ENCODE results near the gene UGT1A4.

GRCh38 chr2:233754872-233755611 is 36.5 kb downstream of the UGT1A4 start:
- TF ChIP-seq EZH2phosphoT487 (IDR thresholded peaks at IDR 0.05; ENCODE audit: borderline replicate concordance) = no peak
- no peak for TF ChIP-seq POLR2A (IDR thresholded peaks at IDR 0.05; ENCODE audit: borderline replicate concordance, extremely low read depth, insufficient read depth, insufficient read length)
- TF ChIP-seq, protein P1, sequence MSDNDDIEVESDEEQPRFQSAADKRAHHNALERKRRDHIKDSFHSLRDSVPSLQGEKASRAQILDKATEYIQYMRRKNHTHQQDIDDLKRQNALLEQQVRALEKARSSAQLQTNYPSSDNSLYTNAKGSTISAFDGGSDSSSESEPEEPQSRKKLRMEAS (IDR thresholded peaks at IDR 0.05) = no peak
- no peak for TF ChIP-seq CTCF (IDR thresholded peaks at IDR 0.05 in 2 of 3, conservative IDR thresholded peaks at IDR 0.05 in 1 of 3; ENCODE audit: borderline replicate concordance in 1 of 3, insufficient read depth in 1 of 3, low read depth in 2 of 3, low read length in 2 of 3)
- TF ChIP-seq, protein P2, sequence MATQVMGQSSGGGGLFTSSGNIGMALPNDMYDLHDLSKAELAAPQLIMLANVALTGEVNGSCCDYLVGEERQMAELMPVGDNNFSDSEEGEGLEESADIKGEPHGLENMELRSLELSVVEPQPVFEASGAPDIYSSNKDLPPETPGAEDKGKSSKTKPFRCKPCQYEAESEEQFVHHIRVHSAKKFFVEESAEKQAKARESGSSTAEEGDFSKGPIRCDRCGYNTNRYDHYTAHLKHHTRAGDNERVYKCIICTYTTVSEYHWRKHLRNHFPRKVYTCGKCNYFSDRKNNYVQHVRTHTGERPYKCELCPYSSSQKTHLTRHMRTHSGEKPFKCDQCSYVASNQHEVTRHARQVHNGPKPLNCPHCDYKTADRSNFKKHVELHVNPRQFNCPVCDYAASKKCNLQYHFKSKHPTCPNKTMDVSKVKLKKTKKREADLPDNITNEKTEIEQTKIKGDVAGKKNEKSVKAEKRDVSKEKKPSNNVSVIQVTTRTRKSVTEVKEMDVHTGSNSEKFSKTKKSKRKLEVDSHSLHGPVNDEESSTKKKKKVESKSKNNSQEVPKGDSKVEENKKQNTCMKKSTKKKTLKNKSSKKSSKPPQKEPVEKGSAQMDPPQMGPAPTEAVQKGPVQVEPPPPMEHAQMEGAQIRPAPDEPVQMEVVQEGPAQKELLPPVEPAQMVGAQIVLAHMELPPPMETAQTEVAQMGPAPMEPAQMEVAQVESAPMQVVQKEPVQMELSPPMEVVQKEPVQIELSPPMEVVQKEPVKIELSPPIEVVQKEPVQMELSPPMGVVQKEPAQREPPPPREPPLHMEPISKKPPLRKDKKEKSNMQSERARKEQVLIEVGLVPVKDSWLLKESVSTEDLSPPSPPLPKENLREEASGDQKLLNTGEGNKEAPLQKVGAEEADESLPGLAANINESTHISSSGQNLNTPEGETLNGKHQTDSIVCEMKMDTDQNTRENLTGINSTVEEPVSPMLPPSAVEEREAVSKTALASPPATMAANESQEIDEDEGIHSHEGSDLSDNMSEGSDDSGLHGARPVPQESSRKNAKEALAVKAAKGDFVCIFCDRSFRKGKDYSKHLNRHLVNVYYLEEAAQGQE (IDR thresholded peaks at IDR 0.05; ENCODE audit: low read depth) = no peak
- TF ChIP-seq CEBPB (IDR thresholded peaks at IDR 0.05; ENCODE audit: low read depth) = no peak
- no peak for TF ChIP-seq SRF (IDR thresholded peaks at IDR 0.05; ENCODE audit: low read depth)
- TF ChIP-seq POLR2AphosphoS5 (IDR thresholded peaks at IDR 0.05; ENCODE audit: low read depth, low read length) = no peak
- TF ChIP-seq EGR1 (IDR thresholded peaks at IDR 0.05; ENCODE audit: low read depth) = no peak
- no peak for TF ChIP-seq ZNF274 (IDR thresholded peaks at IDR 0.05; ENCODE audit: low read depth, low read length)
- no peak for TF ChIP-seq ATF3 (IDR thresholded peaks at IDR 0.05)
- no peak for TF ChIP-seq EZH2 (IDR thresholded peaks at IDR 0.05)
- TF ChIP-seq RAD21 (IDR thresholded peaks at IDR 0.05; ENCODE audit: low read depth) = no peak
- no peak for TF ChIP-seq SIN3A (IDR thresholded peaks at IDR 0.05; ENCODE audit: low read depth)

Data from HCT116 (cell line).